Tibial nerve (tissue), 4 donors: ENCODE data around the gene ADAMTS2.

Experiments
- CTCF ChIP-seq, 5 experiments: fragments of 200-600 bp in 3 of 5; fragments of 450-650 bp in 2 of 5; sonication (generic) in 3 of 5; IDR thresholded peaks; one replicate each; pipeline ENCODE4 v1.5.1; 2016 to 2019; ENCODE audit warnings: antibody characterized with exemption in 5 of 5, mild to moderate bottlenecking in 3 of 5, moderate library complexity in 2 of 5
- EP300 ChIP-seq, 2 donors: sonication (generic); formaldehyde crosslinking; IDR thresholded peaks; one replicate each; pipeline ENCODE4 v1.6.1; 2017; ENCODE audit warnings: antibody characterized with exemption in 2 of 2, mild to moderate bottlenecking in 1 of 2
- POLR2A ChIP-seq, 2 donors: fragments of 450-650 bp; IDR thresholded peaks; one replicate each; pipeline ENCODE4 v1.6.1; 2017; ENCODE audit warnings: antibody characterized with exemption in 2 of 2, mild to moderate bottlenecking in 2 of 2, moderate library complexity in 2 of 2

GRCh38 chr5:179367491-179367890 is 22.2 kb upstream of the ADAMTS2 start:
- no peak for TF ChIP-seq CTCF (IDR thresholded peaks at IDR 0.05)
- TF ChIP-seq POLR2A (IDR thresholded peaks at IDR 0.05) = no peak
- no peak for TF ChIP-seq EP300 (IDR thresholded peaks at IDR 0.05)
